Hematopoietic multipotent progenitor cell (in vitro differentiated cells): ENCODE results near the gene PPM1G. TPM values are rescaled to one million over a fixed set of nuclear protein-coding genes. Genes with fewer than 3 reads are reported as not detected.

Experiments
- DNase-seq, 3 donors: peaks; one replicate each; pipeline ENCODE4 v3.0.0-alpha.2; 2011 to 2015; ENCODE audit warnings: low read depth in 2 of 3, low spot score in 2 of 3
- total RNA-seq: library from RNA; depleted of rRNA; stranded (reverse); fragments of >200 nt; gene quantifications from one replicate; pipeline ENCODE4 v1.2.3, GENCODE V29; 2012

The PPM1G gene
- total RNA-seq, 1 donor, result 66.2 TPM

- DNase-seq, result no peak
Observed at GRCh38 chr2:27350106-27350693, 59.2 kb downstream of the PPM1G start.

- DNase-seq, result no peak
Observed at GRCh38 chr2:27347641-27348040, 61.8 kb downstream of the PPM1G start.

- DNase-seq, result no peak
Observed at GRCh38 chr2:27336173-27336572, 73.2 kb downstream of the PPM1G start.

GRCh38 chr2:27335311-27335710 is 74.1 kb downstream of the PPM1G start:
- DNase-seq, result no peak

Other genes with a start within 250 kb of the PPM1G start
- 131 TPM for gene ATRAID, start 197.6 kb downstream of the PPM1G start, total RNA-seq
- 60.1 TPM for gene SLC5A6, start 197.3 kb downstream of the PPM1G start, total RNA-seq
- 63.0 TPM for gene CAD, start 192.2 kb downstream of the PPM1G start, total RNA-seq
- under 0.01 TPM for gene SLC30A3, start 146.5 kb downstream of the PPM1G start, total RNA-seq
- not detected for gene DNAJC5G, start 134.2 kb downstream of the PPM1G start, total RNA-seq
- gene TRIM54, start 127.2 kb downstream of the PPM1G start, total RNA-seq, result under 0.01 TPM
- 2.2 TPM for gene UCN, start 101.1 kb downstream of the PPM1G start, total RNA-seq
- 85.4 TPM for gene MPV17, start 86.5 kb downstream of the PPM1G start, total RNA-seq
- 43.4 TPM for gene GTF3C2, start 52.8 kb downstream of the PPM1G start, total RNA-seq
- 27.2 TPM for gene EIF2B4, start 39.3 kb downstream of the PPM1G start, total RNA-seq
- gene SNX17, start 39.0 kb downstream of the PPM1G start, total RNA-seq, result 130 TPM
- 17.0 TPM for gene ZNF513, start 28.9 kb downstream of the PPM1G start, total RNA-seq
- 49.8 TPM for gene NRBP1, start 19.0 kb upstream of the PPM1G start, total RNA-seq
- 2.2 TPM for gene KRTCAP3, start 32.8 kb upstream of the PPM1G start, total RNA-seq
- gene IFT172, start 80.2 kb upstream of the PPM1G start, total RNA-seq, result 38.8 TPM
- gene FNDC4, start 85.6 kb upstream of the PPM1G start, total RNA-seq, result 0.27 TPM
- gene GCKR, start 87.2 kb upstream of the PPM1G start, total RNA-seq, result under 0.01 TPM
- 24.2 TPM for gene ZNF512, start 173.5 kb upstream of the PPM1G start, total RNA-seq
- 1.9 TPM for gene CCDC121, start 219.4 kb upstream of the PPM1G start, total RNA-seq
- gene GPN1, start 219.5 kb upstream of the PPM1G start, total RNA-seq, result 31.0 TPM